Mesodermal cell (in vitro differentiated cells): ENCODE data around the gene ZCCHC7.

Experiments used
- H3K27ac ChIP-seq: 2 replicates; pipeline ENCODE4 v1.7.0; 2013; ENCODE audit warnings: mild to moderate bottlenecking, low read depth, low read length, moderate library complexity; ENCODE audit not compliant: severe bottlenecking
- H3K36me3 ChIP-seq: 2 replicates; pipeline ENCODE4 v1.7.1; 2013; ENCODE audit warnings: mild to moderate bottlenecking, low read length, moderate library complexity; ENCODE audit not compliant: control insufficient read depth, insufficient read depth
- H3K4me1 ChIP-seq: one replicate; pipeline ENCODE4 v1.7.1; 2013; ENCODE audit warnings: mild to moderate bottlenecking, low read length; ENCODE audit not compliant: insufficient read depth, control insufficient read depth, poor library complexity, severe bottlenecking
- H3K4me3 ChIP-seq: 2 replicates; pipeline ENCODE4 v1.7.0; 2013; ENCODE audit warnings: low read length, control low read depth, mild to moderate bottlenecking; ENCODE audit not compliant: insufficient read depth, poor library complexity, severe bottlenecking; ENCODE audit errors: extremely low read depth
- H3K9me3 ChIP-seq: 2 replicates; pipeline ENCODE4 v1.7.1; 2013; ENCODE audit warnings: mild to moderate bottlenecking, low read length, moderate library complexity; ENCODE audit not compliant: control insufficient read depth
- WGBS, 2 experiments: methylation state at CpG; one replicate each; pipeline ENCODE4 v1.1.5; 2013; ENCODE audit warnings: missing lambda C conversion rate in 2 of 2; ENCODE audit not compliant: insufficient coverage in 2 of 2; 5-methylcytosine and 5-hydroxymethylcytosine counted together

The ZCCHC7 gene

DNA sequence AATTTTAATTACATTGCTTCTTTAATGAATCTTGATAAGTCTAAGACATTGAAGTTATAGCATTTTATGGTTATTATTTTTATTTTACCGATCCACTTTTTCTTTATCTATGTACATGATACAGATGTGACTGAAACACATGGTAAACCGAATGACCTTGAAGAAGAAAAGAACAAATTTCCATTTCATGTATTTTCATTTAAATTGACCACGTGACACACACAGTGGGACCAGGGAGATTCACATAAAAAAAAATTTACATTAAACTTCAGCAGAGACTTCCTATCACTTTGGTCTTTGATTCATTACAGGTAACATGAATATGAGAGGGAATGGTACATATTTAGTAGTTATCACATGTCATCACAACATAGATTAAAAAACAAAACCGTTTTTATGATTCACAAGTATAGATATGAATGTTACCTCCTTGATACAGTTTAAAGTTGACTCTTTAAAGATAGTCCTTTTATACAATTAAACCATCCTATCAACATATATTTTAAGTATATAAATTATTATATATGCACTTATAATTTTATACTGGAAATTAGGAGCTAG is 133.1 kb downstream of the ZCCHC7 start:
- H3K36me3 ChIP-seq, result no peaks in the 10 kb centered on the region
- no peaks in the 10 kb centered on the region for H3K4me1 ChIP-seq
- no peak overlapping the region for H3K27ac ChIP-seq
- H3K9me3 ChIP-seq, result no peaks in the 10 kb centered on the region
- 100% methylated on average over 1 of the region's 4 CpGs; no CpG with 5 or more reads in 1 of the 2 experiments for WGBS, 2 experiments
- no peak overlapping the region for H3K4me3 ChIP-seq

DNA sequence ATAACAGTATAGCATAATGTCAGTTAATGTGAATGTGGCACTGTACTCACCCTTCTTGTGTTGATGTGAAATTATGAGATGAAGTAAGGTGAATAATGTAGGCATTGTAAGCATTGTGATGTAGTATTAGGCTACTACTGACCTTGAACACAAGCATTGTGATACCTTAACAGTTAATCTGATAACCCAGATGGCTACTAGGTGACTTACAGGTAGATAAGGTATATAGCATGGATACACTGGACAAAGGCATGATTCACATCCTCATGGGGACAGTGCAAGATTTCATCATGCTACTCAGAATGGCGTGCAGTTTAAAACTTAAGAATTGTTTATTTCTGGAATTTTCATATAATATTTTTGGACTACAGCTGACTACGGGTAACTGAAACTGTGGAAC is 134.8 kb downstream of the ZCCHC7 start:
- WGBS, 2 experiments, result 100% methylated on average over 2 of the region's 2 CpGs; no CpG with 5 or more reads in 1 of the 2 experiments
- Histone ChIP-seq H3K27ac (no peak overlapping the region), H3K9me3 (no peaks in the 10 kb centered on the region), H3K4me1 (no peaks in the 10 kb centered on the region), H3K4me3 (no peak overlapping the region), H3K36me3 (no peaks in the 10 kb centered on the region)

DNA sequence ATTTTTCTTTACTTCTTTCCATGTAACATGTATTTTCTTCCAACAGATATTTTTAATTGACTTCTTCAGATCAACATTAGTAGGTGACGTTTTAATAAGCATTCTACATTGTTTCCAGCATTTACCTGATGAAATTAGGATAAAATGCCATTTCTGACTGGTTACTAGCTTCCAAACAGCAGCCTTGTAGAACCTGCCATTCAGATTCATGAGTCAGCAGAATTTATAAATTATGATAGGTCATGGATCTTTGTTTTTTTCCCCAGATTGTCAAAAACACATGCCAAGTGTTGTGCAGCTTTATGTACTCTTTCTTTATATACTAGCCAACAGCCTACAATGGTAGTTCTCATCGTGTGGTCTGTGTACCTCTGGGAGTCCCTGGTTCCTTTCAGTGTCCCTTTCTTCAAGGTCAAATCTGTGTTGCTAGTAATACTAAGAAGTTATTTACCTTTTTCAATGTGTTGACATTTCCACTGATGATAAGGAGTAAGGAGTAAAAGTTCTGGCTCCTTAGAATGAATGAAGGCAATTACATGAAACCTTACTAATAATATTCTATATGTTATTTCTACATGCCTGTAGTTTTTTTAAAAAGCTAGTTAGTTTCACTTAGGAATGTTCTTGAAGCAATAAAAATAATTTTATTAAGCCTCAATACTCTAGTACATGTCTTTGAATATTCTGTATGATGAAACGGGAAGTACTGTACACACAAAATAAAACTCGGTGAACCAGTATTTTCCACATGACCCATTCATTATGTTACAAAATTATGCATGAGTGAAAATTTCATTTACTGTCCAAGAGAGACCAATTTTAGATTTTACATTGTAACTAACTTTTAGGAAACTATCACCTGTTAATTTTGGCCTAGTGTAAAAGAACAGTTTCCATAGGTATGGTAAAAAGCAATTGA is 135.8 kb downstream of the ZCCHC7 start:
- Histone ChIP-seq H3K4me1 (no peaks in the 10 kb centered on the region), H3K4me3 (no peak overlapping the region), H3K36me3 (no peaks in the 10 kb centered on the region), H3K27ac (no peak overlapping the region), H3K9me3 (no peaks in the 10 kb centered on the region)
- 100% methylated on average over 1 of the region's 4 CpGs; no CpG with 5 or more reads in 1 of the 2 experiments for WGBS, 2 experiments

DNA sequence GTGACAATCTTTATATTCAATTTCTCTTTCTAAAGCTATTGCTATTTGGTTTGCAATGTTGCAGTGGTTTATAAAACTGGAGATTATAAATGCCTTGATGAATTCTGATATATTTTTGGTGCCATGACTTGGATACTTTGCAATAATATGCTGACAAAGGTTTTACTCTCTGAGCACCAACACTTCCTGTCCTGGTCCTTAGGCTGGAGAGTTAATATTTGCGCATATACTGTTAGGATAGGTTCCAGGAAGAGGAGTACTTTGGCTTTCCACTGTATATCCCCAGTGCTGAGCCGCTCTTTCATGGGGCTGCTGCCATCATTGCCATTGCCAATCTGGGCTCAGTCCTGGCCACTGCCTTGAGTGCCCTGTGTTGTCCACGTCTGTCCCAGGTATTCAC is 139.6 kb downstream of the ZCCHC7 start:
- H3K27ac ChIP-seq, result no peak overlapping the region
- no peak overlapping the region for H3K4me3 ChIP-seq
- no peaks in the 10 kb centered on the region for H3K9me3 ChIP-seq
- WGBS, 2 experiments, result 95 to 100% methylated on average over 3 of the region's 3 CpGs
- H3K36me3 ChIP-seq, result no peaks in the 10 kb centered on the region
- no peaks in the 10 kb centered on the region for H3K4me1 ChIP-seq

DNA sequence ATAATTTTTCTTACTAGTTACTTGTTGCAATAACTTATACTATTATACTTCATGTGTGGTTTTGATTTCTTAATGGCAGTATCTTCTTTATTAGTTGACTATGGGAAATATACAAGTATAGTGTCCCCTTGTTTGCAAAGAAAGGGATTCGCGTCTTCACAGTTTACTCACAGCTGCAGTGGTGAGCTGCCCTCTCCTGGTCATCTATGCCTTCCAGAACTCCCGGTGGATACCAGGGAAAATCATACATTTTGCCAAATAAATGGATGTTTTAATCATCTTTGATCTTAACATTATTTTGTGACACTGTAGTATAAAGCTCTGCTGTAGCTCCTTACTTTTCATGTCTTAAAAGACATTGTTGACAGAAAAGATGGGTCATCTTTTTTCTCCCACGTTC is 142.0 kb downstream of the ZCCHC7 start:
- Histone ChIP-seq H3K4me3 (no peak overlapping the region), H3K27ac (no peak overlapping the region), H3K4me1 (no peaks in the 10 kb centered on the region), H3K9me3 (no peaks in the 10 kb centered on the region), H3K36me3 (no peaks in the 10 kb centered on the region)
- 61% methylated on average over 3 of the region's 4 CpGs; no CpG with 5 or more reads in 1 of the 2 experiments for WGBS, 2 experiments

DNA sequence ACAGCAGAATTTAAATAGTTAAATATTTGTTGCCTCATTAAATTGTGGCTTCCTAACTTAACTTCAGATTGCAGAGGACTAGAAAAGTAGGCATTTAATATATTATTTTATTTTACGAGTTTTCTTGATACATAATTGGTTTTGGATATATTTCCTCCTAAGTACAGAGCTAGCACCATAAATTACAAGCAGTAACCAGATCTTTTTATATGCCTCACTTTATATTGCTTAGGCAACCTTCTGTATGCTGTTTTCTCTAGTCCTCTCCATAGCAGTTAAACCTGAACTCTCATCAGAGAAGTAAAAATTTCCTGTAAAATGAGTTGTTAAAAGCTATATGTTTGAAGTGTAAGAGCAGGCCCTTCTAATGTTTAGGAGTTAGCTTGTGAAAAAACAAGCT is 144.2 kb downstream of the ZCCHC7 start:
- no peaks in the 10 kb centered on the region for H3K4me1 ChIP-seq
- no peaks in the 10 kb centered on the region for H3K9me3 ChIP-seq
- no peak overlapping the region for H3K4me3 ChIP-seq
- no peaks in the 10 kb centered on the region for H3K36me3 ChIP-seq
- no peak overlapping the region for H3K27ac ChIP-seq
- no CpG with 5 or more reads among the region's 1 CpG for WGBS, 2 experiments

DNA sequence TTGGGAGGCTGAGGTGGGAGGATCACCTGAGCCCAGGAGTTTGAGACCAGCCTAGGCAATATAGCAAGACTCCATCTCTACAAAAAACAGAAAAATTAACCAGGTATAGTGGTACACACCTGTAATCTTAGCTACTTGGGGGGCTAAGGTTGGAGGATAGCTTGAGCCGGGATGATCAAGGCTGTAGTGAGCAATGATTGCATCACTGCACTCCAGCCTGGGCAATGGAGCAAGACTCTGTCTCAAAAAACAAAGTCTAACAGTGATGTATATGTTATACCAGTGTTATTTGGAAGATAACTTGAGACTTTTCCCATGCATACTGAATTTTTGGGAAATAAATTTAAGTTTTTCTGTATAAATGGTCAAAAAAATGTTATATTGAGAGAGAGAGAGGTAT is 146.3 kb downstream of the ZCCHC7 start:
- H3K4me3 ChIP-seq, result no peak overlapping the region
- no peaks in the 10 kb centered on the region for H3K4me1 ChIP-seq
- 80 to 100% methylated on average over 1 of the region's 1 CpG for WGBS, 2 experiments
- no peaks in the 10 kb centered on the region for H3K9me3 ChIP-seq
- H3K27ac ChIP-seq, result no peak overlapping the region
- H3K36me3 ChIP-seq, result no peaks in the 10 kb centered on the region

DNA sequence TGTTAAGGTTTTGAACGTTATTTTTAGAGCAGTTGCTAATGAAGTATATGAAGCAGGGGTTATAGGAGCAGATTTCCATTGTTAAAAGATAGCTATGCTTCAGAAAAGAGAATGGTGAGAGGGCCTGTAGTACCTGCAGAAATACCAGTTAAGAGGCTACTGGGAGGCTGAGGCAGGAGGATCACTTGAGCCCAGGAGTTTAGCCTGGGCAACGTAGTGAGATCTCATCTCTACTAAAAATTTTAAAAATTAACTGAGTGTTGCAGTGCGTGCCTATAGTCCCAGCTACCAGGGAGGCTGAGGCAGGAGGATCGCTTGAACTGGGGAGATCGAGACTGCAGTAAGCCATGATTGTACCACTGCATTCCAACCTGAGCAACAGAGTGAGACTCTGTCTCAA is 148.8 kb downstream of the ZCCHC7 start:
- WGBS, 2 experiments, result 86 to 100% methylated on average over 2 to 4 of the region's 5 CpGs
- Histone ChIP-seq H3K4me1 (no peaks in the 10 kb centered on the region), H3K4me3 (no peak overlapping the region), H3K27ac (no peak overlapping the region), H3K36me3 (no peaks in the 10 kb centered on the region), H3K9me3 (peaks cover 3% of the 10 kb centered on the region)

DNA sequence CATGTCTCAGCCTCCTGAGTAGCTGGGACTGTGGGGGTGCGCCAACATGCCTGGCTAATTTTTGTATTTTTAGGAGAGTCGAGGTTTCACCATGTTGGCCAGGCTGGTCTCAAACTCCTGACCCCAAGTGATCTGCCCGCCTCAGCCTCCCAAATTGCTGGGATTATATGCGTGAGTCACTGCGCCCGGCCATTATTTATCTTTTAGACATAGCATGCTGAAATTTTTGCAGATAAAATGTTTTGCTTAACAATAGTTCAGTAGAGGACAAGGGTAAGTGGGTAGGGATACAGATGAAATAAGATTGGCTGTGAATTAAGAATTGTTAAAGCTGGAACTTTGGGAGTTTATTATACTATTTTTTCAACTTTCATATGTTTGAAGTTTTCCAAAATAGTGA is 151.3 kb downstream of the ZCCHC7 start:
- Histone ChIP-seq H3K4me1 (no peaks in the 10 kb centered on the region), H3K27ac (no peak overlapping the region), H3K4me3 (no peak overlapping the region), H3K9me3 (peaks cover 3% of the 10 kb centered on the region), H3K36me3 (no peaks in the 10 kb centered on the region)
- 76 to 87% methylated on average over 5 of the region's 6 CpGs for WGBS, 2 experiments

DNA sequence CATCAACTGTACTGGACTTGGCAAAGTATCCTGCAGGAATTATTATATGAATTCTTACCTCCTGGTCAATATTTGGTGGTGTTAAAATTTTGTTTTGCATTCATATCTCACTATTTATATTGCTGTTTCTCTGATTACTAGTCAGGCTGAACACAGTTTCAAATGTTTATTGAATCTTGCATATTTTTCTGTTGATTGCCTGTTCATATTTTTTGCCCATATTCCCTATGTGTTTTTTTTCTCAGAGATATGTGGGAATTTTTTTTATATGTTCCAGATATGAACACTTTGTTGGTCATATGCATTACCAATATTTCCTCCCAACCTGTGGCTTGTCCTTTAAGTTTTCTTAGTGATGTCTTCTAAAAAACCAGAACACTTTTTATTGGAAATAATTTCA is 153.2 kb downstream of the ZCCHC7 start:
- H3K4me1 ChIP-seq, result no peaks in the 10 kb centered on the region
- H3K4me3 ChIP-seq, result no peak overlapping the region
- H3K27ac ChIP-seq, result no peak overlapping the region
- H3K9me3 ChIP-seq, result peaks cover 3% of the 10 kb centered on the region
- H3K36me3 ChIP-seq, result no peaks in the 10 kb centered on the region

DNA sequence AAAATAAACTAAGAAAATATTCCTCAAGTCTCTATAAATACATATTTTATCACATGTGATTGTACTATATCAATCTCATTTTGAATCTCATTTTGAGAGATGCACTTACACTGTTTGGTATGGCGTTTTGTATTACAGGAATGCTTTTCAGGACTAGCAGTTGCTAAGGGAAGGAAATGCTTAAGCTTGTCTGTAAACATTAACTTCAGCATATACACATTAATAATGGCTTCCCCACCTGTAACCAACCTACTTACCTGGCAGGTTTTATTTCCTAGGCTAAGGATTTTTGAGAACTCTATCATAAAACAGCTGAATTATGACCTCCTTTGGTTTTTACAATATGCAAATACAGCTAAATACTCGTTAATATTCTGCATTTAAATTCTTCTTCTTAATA is 161.2 kb downstream of the ZCCHC7 start:
- no peaks in the 10 kb centered on the region for H3K36me3 ChIP-seq
- 80 to 100% methylated on average over 1 of the region's 2 CpGs for WGBS, 2 experiments
- peaks cover 3% of the 10 kb centered on the region for H3K4me1 ChIP-seq
- H3K4me3 ChIP-seq, result no peak overlapping the region
- no peaks in the 10 kb centered on the region for H3K9me3 ChIP-seq
- H3K27ac ChIP-seq, result no peak overlapping the region
